ENCODE measurements around the gene ABI3BP.

Gene ABI3BP

GRCh38 chr3:100893590-100893989 lies 99.6 kb downstream of the ABI3BP start:
- Histone ChIP-seq H3K4me3 (ENCODE audit: low read length) (no peak overlapping the region), H3K9ac (ENCODE audit: low read length) (no peak overlapping the region), H3K27ac (ENCODE audit: low read depth, low read length) (no peak overlapping the region), H3K36me3 (ENCODE audit: control insufficient read depth, insufficient read depth, low read length) (no peaks in the 10 kb centered on the region), H3K4me1 (ENCODE audit: control insufficient read depth, insufficient read depth, low read length) (no peaks in the 10 kb centered on the region), H3K27me3 (ENCODE audit: control insufficient read depth, insufficient read depth, low read length) (no peaks in the 10 kb centered on the region)

GRCh38 chr3:100893108-100893507 lies 100.1 kb downstream of the ABI3BP start:
- Histone ChIP-seq H3K9ac (ENCODE audit: low read length) (no peak overlapping the region), H3K27ac (ENCODE audit: low read depth, low read length) (no peak overlapping the region), H3K27me3 (ENCODE audit: control insufficient read depth, insufficient read depth, low read length) (no peaks in the 10 kb centered on the region), H3K4me3 (ENCODE audit: low read length) (no peak overlapping the region), H3K4me1 (ENCODE audit: control insufficient read depth, insufficient read depth, low read length) (no peaks in the 10 kb centered on the region), H3K36me3 (ENCODE audit: control insufficient read depth, insufficient read depth, low read length) (no peaks in the 10 kb centered on the region)

- H3K9ac ChIP-seq (ENCODE audit: low read length) = no peak overlapping the region
- H3K4me1 ChIP-seq (ENCODE audit: control insufficient read depth, insufficient read depth, low read length) = no peaks in the 10 kb centered on the region
- no peak overlapping the region for H3K4me3 ChIP-seq (ENCODE audit: low read length)
- H3K27ac ChIP-seq (ENCODE audit: low read depth, low read length) = no peak overlapping the region
- H3K27me3 ChIP-seq (ENCODE audit: control insufficient read depth, insufficient read depth, low read length) = no peaks in the 10 kb centered on the region
- H3K36me3 ChIP-seq (ENCODE audit: control insufficient read depth, insufficient read depth, low read length) = no peaks in the 10 kb centered on the region
Measured at GRCh38 chr3:100891827-100892226, 101.4 kb downstream of the ABI3BP start.

GRCh38 chr3:100891033-100891432 lies 102.2 kb downstream of the ABI3BP start:
- Histone ChIP-seq H3K9ac (ENCODE audit: low read length) (no peak overlapping the region), H3K27me3 (ENCODE audit: control insufficient read depth, insufficient read depth, low read length) (no peaks in the 10 kb centered on the region), H3K36me3 (ENCODE audit: control insufficient read depth, insufficient read depth, low read length) (no peaks in the 10 kb centered on the region), H3K27ac (ENCODE audit: low read depth, low read length) (no peak overlapping the region), H3K4me1 (ENCODE audit: control insufficient read depth, insufficient read depth, low read length) (no peaks in the 10 kb centered on the region), H3K4me3 (ENCODE audit: low read length) (no peak overlapping the region)

- Histone ChIP-seq H3K27ac (ENCODE audit: low read depth, low read length) (no peak overlapping the region), H3K4me1 (ENCODE audit: control insufficient read depth, insufficient read depth, low read length) (no peaks in the 10 kb centered on the region), H3K27me3 (ENCODE audit: control insufficient read depth, insufficient read depth, low read length) (no peaks in the 10 kb centered on the region), H3K36me3 (ENCODE audit: control insufficient read depth, insufficient read depth, low read length) (no peaks in the 10 kb centered on the region), H3K9ac (ENCODE audit: low read length) (no peak overlapping the region), H3K4me3 (ENCODE audit: low read length) (no peak overlapping the region)
Measured at GRCh38 chr3:100888881-100889280, 104.3 kb downstream of the ABI3BP start.

GRCh38 chr3:100882571-100882984 lies 110.6 kb downstream of the ABI3BP start:
- H3K9ac ChIP-seq (ENCODE audit: low read length) = no peak overlapping the region
- no peaks in the 10 kb centered on the region for H3K4me1 ChIP-seq (ENCODE audit: control insufficient read depth, insufficient read depth, low read length)
- no peak overlapping the region for H3K4me3 ChIP-seq (ENCODE audit: low read length)
- H3K36me3 ChIP-seq (ENCODE audit: control insufficient read depth, insufficient read depth, low read length) = no peaks in the 10 kb centered on the region
- H3K27me3 ChIP-seq (ENCODE audit: control insufficient read depth, insufficient read depth, low read length) = no peaks in the 10 kb centered on the region
- no peak overlapping the region for H3K27ac ChIP-seq (ENCODE audit: low read depth, low read length)

GRCh38 chr3:100880845-100881244 lies 112.4 kb downstream of the ABI3BP start:
- Histone ChIP-seq H3K27ac (ENCODE audit: low read depth, low read length) (peak overlapping the region; percentile 30), H3K4me1 (ENCODE audit: control insufficient read depth, insufficient read depth, low read length) (no peaks in the 10 kb centered on the region), H3K4me3 (ENCODE audit: low read length) (no peak overlapping the region), H3K27me3 (ENCODE audit: control insufficient read depth, insufficient read depth, low read length) (no peaks in the 10 kb centered on the region), H3K9ac (ENCODE audit: low read length) (no peak overlapping the region), H3K36me3 (ENCODE audit: control insufficient read depth, insufficient read depth, low read length) (no peaks in the 10 kb centered on the region)

GRCh38 chr3:100880072-100880471 lies 113.1 kb downstream of the ABI3BP start:
- H3K27ac ChIP-seq (ENCODE audit: low read depth, low read length) = no peak overlapping the region
- no peaks in the 10 kb centered on the region for H3K27me3 ChIP-seq (ENCODE audit: control insufficient read depth, insufficient read depth, low read length)
- H3K4me3 ChIP-seq (ENCODE audit: low read length) = no peak overlapping the region
- H3K9ac ChIP-seq (ENCODE audit: low read length) = no peak overlapping the region
- H3K36me3 ChIP-seq (ENCODE audit: control insufficient read depth, insufficient read depth, low read length) = no peaks in the 10 kb centered on the region
- peaks cover 3% of the 10 kb centered on the region for H3K4me1 ChIP-seq (ENCODE audit: control insufficient read depth, insufficient read depth, low read length)

- no peak overlapping the region for H3K27ac ChIP-seq (ENCODE audit: low read depth, low read length)
Measured at GRCh38 chr3:100879195-100879810, 113.9 kb downstream of the ABI3BP start.

GRCh38 chr3:100877286-100877685 lies 115.9 kb downstream of the ABI3BP start:
- no peak overlapping the region for H3K4me3 ChIP-seq (ENCODE audit: low read length)
- H3K4me1 ChIP-seq (ENCODE audit: control insufficient read depth, insufficient read depth, low read length) = peaks cover 3% of the 10 kb centered on the region
- no peaks in the 10 kb centered on the region for H3K27me3 ChIP-seq (ENCODE audit: control insufficient read depth, insufficient read depth, low read length)
- no peaks in the 10 kb centered on the region for H3K36me3 ChIP-seq (ENCODE audit: control insufficient read depth, insufficient read depth, low read length)
- H3K9ac ChIP-seq (ENCODE audit: low read length) = no peak overlapping the region
- no peak overlapping the region for H3K27ac ChIP-seq (ENCODE audit: low read depth, low read length)

More at GRCh38 chr3:100879195-100879810, 113.9 kb downstream of the ABI3BP start:
- no peak overlapping the region for H3K4me3 ChIP-seq (ENCODE audit: low read length)
- H3K27me3 ChIP-seq (ENCODE audit: control insufficient read depth, insufficient read depth, low read length) = no peaks in the 10 kb centered on the region
- H3K9ac ChIP-seq (ENCODE audit: low read length) = no peak overlapping the region
- H3K36me3 ChIP-seq (ENCODE audit: control insufficient read depth, insufficient read depth, low read length) = no peaks in the 10 kb centered on the region
- H3K4me1 ChIP-seq (ENCODE audit: control insufficient read depth, insufficient read depth, low read length) = peaks cover 3% of the 10 kb centered on the region

GRCh38 chr3:100875239-100875638 lies 118.0 kb downstream of the ABI3BP start:
- no peak overlapping the region for H3K9ac ChIP-seq (ENCODE audit: low read length)
- no peaks in the 10 kb centered on the region for H3K36me3 ChIP-seq (ENCODE audit: control insufficient read depth, insufficient read depth, low read length)
- H3K27me3 ChIP-seq (ENCODE audit: control insufficient read depth, insufficient read depth, low read length) = no peaks in the 10 kb centered on the region
- peaks cover 3% of the 10 kb centered on the region for H3K4me1 ChIP-seq (ENCODE audit: control insufficient read depth, insufficient read depth, low read length)
- H3K4me3 ChIP-seq (ENCODE audit: low read length) = no peak overlapping the region
- no peak overlapping the region for H3K27ac ChIP-seq (ENCODE audit: low read depth, low read length)

GRCh38 chr3:100873611-100874010 lies 119.6 kb downstream of the ABI3BP start:
- Histone ChIP-seq H3K27ac (ENCODE audit: low read depth, low read length) (no peak overlapping the region), H3K4me1 (ENCODE audit: control insufficient read depth, insufficient read depth, low read length) (peaks cover 3% of the 10 kb centered on the region), H3K36me3 (ENCODE audit: control insufficient read depth, insufficient read depth, low read length) (no peaks in the 10 kb centered on the region), H3K9ac (ENCODE audit: low read length) (no peak overlapping the region), H3K27me3 (ENCODE audit: control insufficient read depth, insufficient read depth, low read length) (no peaks in the 10 kb centered on the region), H3K4me3 (ENCODE audit: low read length) (no peak overlapping the region)

- H3K4me1 ChIP-seq (ENCODE audit: control insufficient read depth, insufficient read depth, low read length) = peaks cover 3% of the 10 kb centered on the region
Measured at GRCh38 chr3:100871306-100871705, 121.9 kb downstream of the ABI3BP start.

More at GRCh38 chr3:100871306-100871705, 121.9 kb downstream of the ABI3BP start:
- H3K9ac ChIP-seq (ENCODE audit: low read length) = no peak overlapping the region
- H3K36me3 ChIP-seq (ENCODE audit: control insufficient read depth, insufficient read depth, low read length) = no peaks in the 10 kb centered on the region
- H3K4me3 ChIP-seq (ENCODE audit: low read length) = no peak overlapping the region
- no peak overlapping the region for H3K27ac ChIP-seq (ENCODE audit: low read depth, low read length)
- H3K27me3 ChIP-seq (ENCODE audit: control insufficient read depth, insufficient read depth, low read length) = no peaks in the 10 kb centered on the region
